ENCODE measurements around the gene YIF1A. TPM values are rescaled to one million over a fixed set of nuclear protein-coding genes. Genes with fewer than 3 reads are reported as not detected.

Gene YIF1A
- 35.0 and 119 TPM in 2 replicates for total RNA-seq (ENCODE audit: low replicate concordance)

- peak; percentile 100 for DNase-seq (ENCODE audit: low read depth)
- TF ChIP-seq CTCF (IDR thresholded peaks at IDR 0.05; ENCODE audit: insufficient read depth, low read length) = no peak
- peak within 1 kb of the TSS; percentile 92 for H3K4me3 ChIP-seq (ENCODE audit: low read depth, low read length)
These were observed at the start of gene YIF1A for GRCh38 chr11:66288671-66289547. YIF1A (minus strand) TSS chr11:66289143; CDS start chr11:66288985, 158 bp downstream.

- DNase-seq (ENCODE audit: low read depth) = no peak
- no peak overlapping the region for H3K4me3 ChIP-seq (ENCODE audit: low read depth, low read length)
- TF ChIP-seq CTCF (IDR thresholded peaks at IDR 0.05; ENCODE audit: insufficient read depth, low read length) = no peak
These were observed 48.4 kb upstream of the YIF1A start for GRCh38 chr11:66337103-66337899.

- peak; percentile 95 for DNase-seq (ENCODE audit: low read depth)
- peak; percentile 36 for TF ChIP-seq CTCF (IDR thresholded peaks at IDR 0.05; ENCODE audit: insufficient read depth, low read length)
- peak within 1 kb of the TSS; percentile 86 for H3K4me3 ChIP-seq (ENCODE audit: low read depth, low read length)
These were observed 47.5 kb upstream of the YIF1A start, which contains the start of gene RIN1 for GRCh38 chr11:66336234-66337102. RIN1 (minus strand) TSS chr11:66336434; CDS start chr11:66336402, 32 bp downstream.

GRCh38 chr11:66335531-66336233 lies 46.7 kb upstream of the YIF1A start:
- H3K4me3 ChIP-seq (ENCODE audit: low read depth, low read length) = peak overlapping the region; percentile 86
- peak; percentile 58 for DNase-seq (ENCODE audit: low read depth)
- peak; percentile 9 for TF ChIP-seq CTCF (IDR thresholded peaks at IDR 0.05; ENCODE audit: insufficient read depth, low read length)

- no peak for DNase-seq (ENCODE audit: low read depth)
These were observed 45.9 kb upstream of the YIF1A start for GRCh38 chr11:66334605-66335442.

More at GRCh38 chr11:66334605-66335442, 45.9 kb upstream of the YIF1A start:
- H3K4me3 ChIP-seq (ENCODE audit: low read depth, low read length) = peak overlapping the region; percentile 86
- no peak for TF ChIP-seq CTCF (IDR thresholded peaks at IDR 0.05; ENCODE audit: insufficient read depth, low read length)

Measured in fibroblast of the aortic adventitia (primary cell).